DOHH2 (cell line): ENCODE data around the gene FGD6.

Source experiments
- EZH2phosphoT487 ChIP-seq: fragments of 200-600 bp; sonication (generic); IDR thresholded peaks from 2 replicates; pipeline ENCODE4 v1.6.1; 2017; ENCODE audit warnings: borderline replicate concordance, mild to moderate bottlenecking, antibody characterized with exemption, low read length, moderate library complexity, mixed read lengths
- TF ChIP-seq, protein P1 (sequence below): fragments of 200-600 bp; sonication (generic); IDR thresholded peaks from one replicate; pipeline ENCODE4 v1.5.1; 2014; ENCODE audit warnings: antibody characterized with exemption, mild to moderate bottlenecking, low read depth, low read length; ENCODE audit not compliant: poor library complexity, severe bottlenecking

DNA sequence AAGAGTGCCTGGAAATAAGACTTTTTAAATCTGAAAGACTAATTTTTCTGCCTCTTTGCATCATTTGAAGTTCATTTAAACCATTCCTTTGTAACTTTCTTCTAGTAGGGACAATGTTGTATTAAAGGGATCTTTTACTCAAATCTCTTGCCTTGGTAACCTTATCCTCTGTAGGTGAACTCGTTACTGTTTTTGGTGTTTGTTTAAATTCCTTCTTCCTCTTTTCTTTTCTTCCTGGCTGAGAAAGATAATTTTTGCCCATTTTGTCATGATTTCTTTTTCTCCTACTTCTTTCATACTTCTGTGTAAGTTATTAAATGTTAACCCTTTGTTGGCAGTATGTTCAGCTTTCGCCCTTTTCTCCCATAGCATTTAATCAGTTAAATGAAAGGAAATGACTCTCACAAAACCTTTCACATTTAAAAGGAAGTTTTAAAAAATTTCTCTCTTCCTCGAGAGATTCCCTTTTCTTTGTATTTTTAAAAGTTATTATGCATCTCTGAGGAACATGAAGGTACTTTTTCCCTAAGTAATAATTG is 10.6 kb upstream of the FGD6 start:
- TF ChIP-seq, protein P1, sequence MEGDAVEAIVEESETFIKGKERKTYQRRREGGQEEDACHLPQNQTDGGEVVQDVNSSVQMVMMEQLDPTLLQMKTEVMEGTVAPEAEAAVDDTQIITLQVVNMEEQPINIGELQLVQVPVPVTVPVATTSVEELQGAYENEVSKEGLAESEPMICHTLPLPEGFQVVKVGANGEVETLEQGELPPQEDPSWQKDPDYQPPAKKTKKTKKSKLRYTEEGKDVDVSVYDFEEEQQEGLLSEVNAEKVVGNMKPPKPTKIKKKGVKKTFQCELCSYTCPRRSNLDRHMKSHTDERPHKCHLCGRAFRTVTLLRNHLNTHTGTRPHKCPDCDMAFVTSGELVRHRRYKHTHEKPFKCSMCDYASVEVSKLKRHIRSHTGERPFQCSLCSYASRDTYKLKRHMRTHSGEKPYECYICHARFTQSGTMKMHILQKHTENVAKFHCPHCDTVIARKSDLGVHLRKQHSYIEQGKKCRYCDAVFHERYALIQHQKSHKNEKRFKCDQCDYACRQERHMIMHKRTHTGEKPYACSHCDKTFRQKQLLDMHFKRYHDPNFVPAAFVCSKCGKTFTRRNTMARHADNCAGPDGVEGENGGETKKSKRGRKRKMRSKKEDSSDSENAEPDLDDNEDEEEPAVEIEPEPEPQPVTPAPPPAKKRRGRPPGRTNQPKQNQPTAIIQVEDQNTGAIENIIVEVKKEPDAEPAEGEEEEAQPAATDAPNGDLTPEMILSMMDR = no peak
- TF ChIP-seq EZH2phosphoT487 = no peak
